ACHN (cell line): ENCODE data around the gene PRELID2.
"Not testable (repeated sequence)": the region's sequence is repeated elsewhere in the genome, so short reads cannot be mapped to it uniquely, and the experiment has no call there.

Experiments used
- DNase-seq: peaks from one replicate; pipeline ENCODE4 v3.0.0-alpha.2; 2015
- in situ Hi-C: cut with HindIII; loops from 2 replicates; pipeline ENCODE4 v1.10.0; 2017; ENCODE audit warnings: low sequenced_read_pairs, low pct_ligation_motif_present, low pct_unique_long_range_greater_than_20kb

Gene PRELID2

DNA sequence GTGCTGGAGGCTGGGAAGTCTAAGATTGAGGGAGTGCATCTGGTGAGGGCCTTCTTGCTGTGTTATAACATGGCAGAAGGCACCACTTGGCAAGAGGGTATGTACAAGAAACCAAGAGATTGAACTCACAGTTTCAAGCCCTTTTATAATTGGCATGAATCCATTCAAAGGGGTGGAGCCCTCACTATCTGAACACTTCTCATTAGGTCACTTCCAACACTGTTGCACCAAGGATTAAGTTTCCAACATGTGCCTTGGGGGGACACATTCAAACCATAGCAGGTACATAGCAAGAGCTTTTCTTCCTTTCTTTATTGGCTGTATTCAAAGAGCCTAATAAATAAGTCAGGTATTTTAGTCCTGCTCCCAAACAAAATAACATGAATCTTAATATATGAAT, 62.7 kb downstream of the PRELID2 start:
- in situ Hi-C loops = no loop called here
- DNase-seq = no peak

DNA sequence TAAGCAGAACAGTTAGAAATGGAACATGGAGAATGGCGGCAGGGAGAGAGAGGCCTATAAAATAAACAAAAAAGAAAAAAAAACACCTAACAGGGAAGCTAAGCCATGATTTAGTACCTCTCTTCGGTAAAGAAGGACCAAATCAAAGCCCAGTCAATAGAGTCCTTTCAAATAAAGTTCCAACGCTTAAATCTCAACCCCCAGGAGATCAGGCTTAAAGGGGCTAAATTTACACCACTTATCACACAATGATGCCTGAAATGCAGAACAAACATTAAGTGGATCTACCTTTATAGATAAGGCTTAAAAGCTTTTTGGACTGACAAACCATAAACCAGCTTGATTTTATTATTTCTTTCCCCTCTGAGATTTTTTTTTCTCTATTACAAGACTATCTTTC, 66.3 kb downstream of the PRELID2 start:
- no peak for DNase-seq
- in situ Hi-C loops = no loop called here

DNA sequence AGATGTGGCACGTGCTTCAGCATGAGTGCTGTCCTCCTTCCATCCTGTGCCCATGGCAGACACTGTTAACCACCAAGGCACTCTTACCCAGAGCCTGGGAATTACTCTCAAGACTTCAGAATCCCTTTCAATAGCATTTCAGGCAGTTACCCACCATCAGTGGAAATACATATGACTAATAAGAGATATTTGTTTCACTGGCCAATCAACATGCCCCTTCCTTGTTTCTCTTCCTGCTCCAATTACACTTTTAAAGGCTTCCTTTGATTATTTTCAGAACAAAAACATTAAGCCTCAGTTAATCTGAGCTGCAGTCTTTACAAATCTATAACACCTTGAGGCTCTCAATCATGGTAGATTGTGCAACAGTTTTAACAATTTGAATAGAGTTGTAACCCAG, 70.8 kb downstream of the PRELID2 start:
- in situ Hi-C loops = no loop called here

DNA sequence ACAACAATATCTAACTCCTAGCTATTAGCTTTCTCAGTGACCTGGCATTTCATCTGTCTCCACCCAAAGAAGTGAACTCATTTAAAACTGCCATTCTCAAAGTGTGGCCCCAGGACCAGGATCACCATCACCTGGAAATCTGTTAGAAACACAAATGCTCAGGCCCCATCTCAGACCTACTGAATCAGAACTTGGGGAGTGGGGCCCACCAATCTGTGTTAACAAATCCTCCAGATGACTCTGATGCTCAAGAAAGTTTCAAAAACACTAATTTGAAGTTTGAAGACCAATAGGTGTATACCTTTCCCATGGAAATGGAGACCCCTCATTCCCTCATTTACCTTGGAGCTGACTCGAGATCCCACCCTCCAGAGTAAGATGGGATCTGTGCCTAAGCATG, 72.3 kb downstream of the PRELID2 start:
- in situ Hi-C loops = no loop called here
- DNase-seq = no peak

More for the DNA sequence above, 70.8 kb downstream of the PRELID2 start:
- DNase-seq = no peak

DNA sequence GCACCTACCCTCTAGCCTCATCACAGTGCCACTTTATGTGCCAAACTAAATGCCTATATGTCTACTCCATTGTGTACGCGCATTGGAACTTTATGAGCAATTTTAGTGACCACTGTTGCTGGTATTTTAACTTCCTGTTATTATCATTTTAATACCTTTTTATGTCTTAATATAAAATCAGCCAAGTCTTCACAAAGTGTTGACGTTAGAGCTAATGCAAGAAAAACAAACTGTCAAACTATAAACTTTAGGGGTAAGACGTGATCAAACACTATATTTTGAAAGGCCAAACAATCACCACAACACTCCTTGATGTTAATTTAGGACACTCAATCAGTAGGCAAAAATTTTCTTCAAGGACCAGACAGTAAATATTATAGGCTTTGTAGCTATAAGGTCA, 73.9 kb downstream of the PRELID2 start:
- in situ Hi-C loops = no loop called here
- DNase-seq = no peak

DNA sequence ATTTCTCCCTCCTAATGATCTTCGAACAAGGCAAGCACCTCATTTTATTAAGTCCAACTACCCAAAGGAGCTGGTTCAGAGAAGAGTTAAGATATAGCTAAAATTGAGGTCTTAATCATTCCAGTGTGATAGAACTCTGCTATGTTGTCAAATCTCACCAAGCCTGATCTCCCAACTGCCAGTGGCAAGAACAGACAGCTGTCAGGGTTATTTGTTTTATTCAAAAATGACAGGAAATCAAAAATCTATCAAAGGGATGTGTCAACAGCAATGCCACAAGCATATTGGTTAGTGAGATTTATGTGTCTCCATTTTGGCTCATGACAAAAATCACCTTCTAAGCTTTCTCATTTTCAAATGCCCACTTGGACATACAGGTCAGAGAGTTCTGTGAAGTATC, 74.5 kb downstream of the PRELID2 start:
- in situ Hi-C loops = no loop called here
- no peak for DNase-seq

DNA sequence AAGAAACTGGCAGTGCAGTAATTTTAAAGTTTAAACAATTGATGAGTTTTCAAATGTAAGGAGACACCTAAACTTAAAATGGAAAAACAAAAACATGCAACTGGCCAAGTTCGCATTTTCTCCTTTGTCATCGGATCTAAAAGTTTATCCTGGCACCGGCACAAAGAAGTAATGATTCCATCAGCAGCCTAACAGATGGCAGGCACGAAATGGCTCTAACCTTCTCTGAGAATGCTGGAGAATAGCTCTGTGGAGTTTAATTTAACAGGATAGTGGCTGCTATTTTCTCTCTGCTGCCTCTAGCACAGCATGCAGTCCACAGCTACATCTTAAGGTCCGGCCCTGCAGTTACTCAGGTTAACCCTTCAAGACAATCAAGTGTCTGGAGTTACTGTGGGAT, 82.2 kb downstream of the PRELID2 start:
- DNase-seq = no peak
- in situ Hi-C loops = no loop called here

DNA sequence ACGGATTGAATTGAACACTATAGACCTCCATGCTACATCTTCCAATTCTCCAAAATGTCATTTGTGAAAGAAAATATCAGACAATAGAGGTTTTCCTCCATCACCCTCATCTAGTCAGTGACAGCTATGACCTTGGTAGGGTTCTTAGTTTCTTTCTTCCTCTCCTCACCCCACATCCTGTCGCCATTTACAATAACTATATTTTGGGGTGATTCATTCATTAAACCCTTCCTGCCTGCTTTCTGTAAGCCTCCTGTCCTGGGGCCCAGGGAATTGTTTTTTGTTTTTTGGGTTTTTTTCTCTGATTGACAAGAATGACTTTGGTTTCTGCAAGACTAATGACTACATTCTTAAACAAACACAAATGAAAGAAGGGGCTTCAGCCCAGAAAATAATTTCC, 82.6 kb downstream of the PRELID2 start:
- no peak for DNase-seq
- in situ Hi-C loops = no loop called here

DNA sequence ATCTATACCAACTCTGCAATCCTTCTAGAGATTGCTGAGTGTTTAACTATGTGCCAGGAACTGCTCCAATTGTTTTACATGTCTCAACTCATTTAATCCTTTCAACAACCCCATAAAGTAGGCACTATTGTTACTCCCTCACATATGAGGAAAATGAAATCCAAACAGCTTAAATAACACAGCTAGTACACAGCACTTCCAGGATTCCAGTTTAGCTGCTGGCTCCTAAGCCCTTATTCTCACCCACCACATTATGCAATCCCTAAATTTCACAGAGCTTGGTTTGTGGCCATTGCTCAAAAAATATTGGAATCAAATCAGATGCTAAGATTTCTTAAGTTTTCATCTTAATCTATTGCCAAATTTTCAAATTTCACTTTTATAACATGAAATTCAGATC, 84.9 kb downstream of the PRELID2 start:
- in situ Hi-C loops = no loop called here
- no peak for DNase-seq

DNA sequence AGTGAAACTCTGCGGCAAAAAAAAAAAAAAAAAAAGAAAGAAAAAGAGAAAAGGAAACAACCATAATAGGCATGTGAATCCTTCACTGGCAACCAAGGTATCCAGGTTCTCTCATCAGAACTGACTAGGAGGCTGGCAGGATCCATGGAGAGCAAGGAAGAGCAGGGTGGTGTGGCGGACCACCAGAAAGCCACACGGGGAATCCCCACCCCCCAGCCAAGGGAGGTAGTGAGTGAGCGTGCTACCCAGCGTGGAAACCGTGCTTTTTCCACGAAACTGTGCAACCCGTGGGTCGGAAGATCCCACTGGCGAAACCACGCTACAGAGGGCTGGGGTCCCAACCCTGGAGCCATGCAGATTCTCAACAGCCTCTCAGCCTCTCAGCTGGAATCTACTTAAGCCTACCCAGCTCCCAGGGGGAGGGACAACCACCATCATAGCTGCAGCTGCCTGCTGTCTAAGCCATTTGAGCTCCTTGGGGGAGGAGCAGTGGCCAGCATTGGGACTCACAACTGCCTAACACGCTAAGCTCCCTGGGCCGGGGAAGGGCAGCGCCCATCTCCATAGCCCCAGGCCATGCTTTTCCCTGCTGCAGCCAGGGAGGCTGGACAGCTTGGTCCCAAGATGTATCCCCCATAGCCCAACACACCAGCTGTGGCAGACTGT, 91.6 kb downstream of the PRELID2 start:
- no peak for DNase-seq
- in situ Hi-C loops = no loop called here

DNA sequence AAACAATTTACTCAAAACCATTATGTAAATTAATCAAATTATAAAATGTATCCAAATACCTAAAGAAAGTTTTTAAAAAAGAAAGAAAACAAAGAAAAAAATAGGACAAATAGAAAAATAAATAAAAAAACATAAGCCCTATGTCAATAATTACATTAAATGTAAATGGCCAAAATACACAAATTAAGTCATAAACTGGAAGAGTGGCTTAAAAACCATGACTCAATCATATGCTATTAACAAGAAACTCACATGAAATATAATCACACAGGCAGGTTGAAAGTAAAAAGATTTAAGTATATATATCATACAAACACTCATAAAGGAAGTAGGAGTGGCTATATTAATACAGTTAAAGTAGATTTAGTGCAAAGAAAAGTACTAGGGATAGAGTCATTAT, 95.3 kb downstream of the PRELID2 start:
- DNase-seq = no peak

DNA sequence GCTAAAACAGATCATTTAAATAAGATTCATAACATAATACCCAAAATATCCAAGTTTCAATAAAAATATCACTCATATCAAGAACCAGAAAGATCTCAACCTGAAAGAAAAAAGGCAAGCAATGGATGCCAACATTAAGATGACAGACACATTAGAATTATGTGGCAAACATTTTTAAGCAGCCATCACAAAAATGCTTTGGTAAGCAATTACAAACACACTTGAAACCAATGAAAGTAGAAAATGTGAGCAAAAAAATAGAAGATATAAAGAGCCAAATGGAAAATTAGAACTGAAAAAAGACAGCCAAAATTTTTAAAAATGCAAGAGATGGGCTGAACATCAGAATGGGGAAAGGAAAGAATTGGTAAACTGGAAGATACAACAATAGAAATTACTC, 96.9 kb downstream of the PRELID2 start:
- in situ Hi-C loops = no loop called here
- no peak for DNase-seq

More for the DNA sequence above, 95.3 kb downstream of the PRELID2 start:
- in situ Hi-C loops = no loop called here

DNA sequence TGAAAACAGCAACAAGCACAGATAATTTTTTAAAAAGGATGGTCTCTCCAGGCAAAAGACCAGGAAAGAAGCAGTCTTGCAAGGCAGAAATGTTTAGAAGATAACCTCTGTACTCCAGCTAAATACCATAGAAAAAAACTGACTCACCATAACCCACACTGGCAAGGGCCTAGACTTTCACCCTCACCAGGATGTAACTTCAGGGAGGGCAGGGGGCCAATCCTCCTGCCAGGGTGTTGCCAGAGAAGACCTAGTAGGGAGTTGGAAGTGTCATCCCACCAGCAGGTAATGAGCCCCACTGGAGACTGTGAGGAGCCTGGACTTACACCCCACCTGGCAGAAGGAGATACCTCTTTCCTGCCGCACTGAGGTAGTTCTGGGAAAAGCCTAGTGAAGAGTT, 97.6 kb downstream of the PRELID2 start:
- DNase-seq = no peak
- in situ Hi-C loops = no loop called here

DNA sequence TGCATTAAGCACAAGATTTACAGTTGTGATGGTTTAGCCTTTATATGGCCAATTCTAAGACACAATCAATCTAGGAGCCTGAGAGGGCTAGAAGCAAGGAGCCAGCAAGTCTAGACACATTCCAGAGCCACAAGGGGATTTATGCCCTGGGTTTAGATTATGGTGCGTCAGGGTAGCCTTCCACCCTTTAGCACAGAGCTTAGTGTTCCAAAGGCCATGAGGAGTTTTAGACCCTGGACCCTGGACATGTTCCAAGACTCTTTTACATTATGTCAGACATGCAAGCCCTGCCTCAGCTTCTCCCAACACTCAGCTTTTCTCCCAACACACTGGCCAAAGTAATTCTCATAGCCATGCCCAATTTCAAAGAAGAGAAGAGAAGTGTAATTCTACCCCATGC, 105.2 kb downstream of the PRELID2 start:
- in situ Hi-C loops, DNase-seq: not testable (repeated sequence)

DNA sequence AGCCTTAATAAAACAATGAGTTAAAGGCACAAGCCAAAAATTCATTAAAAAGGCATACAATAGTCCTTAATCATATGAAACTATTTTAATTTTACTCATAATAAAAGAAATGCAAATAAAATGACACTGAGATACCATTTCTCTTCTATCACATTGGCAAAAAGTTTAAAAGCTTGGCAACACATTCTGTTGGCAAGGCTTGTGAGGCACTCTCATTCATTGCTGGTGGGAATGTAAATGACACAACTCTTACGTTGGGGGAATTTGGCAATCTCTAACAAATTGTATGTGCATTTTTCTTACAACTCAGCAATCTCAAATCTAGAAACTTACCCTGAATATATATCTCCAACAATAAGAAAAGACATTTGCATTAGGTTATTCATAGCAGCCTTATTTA, 111.6 kb downstream of the PRELID2 start:
- DNase-seq = no peak
- in situ Hi-C loops = no loop called here

DNA sequence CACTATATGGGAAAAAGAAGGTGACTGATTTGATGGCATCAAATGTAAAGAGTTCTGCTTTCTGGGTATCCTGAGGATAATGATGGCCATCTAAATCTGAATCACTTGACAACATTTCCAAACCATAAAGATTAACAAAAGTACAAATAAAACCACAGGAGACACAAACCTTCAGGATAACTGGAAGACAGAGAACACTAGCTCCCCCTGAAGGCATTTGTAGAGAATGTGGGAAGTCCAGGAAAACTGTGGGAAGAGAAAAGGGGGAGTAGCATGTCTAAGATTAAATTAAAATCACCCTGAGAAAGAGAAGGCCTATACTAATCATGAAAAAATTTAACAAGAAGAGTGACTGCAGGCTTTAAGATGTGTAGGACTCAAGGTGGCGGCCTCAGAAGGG, 116.2 kb downstream of the PRELID2 start:
- in situ Hi-C loops = no loop called here
- DNase-seq = peak; percentile 40

DNA sequence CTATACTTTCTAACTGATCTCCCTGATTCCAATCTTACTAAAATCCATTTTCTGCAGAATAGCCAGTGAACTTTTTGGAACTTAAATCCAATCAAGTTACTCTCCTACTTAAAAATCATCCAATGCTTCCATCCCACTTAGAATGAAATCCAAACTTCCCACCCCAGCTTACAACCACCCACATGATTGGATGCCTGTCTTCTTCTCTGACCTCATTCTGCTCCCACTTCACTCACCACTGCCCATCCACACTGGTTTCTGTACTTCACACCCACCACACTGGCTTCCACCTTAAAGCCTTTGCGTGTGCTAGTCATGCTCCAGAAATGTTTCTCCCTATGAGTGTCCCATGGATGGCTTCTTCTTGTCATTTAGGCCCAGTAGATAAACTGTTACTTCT, 119.7 kb downstream of the PRELID2 start:
- in situ Hi-C loops = no loop called here
- DNase-seq = no peak

DNA sequence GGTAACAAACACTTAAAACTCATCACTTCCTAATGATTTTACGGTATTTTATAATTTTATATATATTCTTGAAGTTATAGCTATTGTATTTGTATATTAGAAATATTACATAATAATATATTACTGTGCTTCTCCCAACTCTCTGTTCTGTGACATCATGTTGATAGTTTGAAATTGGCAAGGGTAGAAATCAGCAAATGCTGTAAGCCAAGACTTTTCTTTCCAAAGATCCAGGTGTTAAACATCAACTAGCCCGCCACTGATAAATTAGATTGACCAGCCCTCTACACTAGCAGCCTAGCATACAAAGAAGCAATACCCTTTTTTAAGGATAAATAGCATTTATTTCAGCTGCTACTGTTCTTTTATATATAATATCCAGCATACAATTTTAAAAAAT, 122.9 kb downstream of the PRELID2 start:
- DNase-seq = no peak

DNA sequence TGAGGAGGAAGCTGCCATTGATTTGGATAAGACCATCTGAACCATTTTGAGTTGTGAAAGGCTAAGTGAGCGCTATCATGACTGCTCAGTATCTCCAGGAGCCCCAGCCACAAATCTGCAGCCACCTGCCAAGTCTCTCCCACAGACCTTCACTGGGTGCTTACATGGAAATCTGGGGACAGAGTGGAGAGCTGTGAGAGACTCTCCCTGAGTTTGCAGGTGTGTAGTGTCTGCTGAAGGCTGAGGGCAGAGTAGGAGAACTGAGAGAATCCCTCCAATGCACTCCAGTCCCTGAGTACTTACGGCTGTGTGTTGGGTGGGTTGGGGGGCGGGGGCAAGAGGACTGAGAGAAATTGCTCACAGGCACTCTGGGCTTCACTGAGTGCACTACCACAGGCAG, 123.7 kb downstream of the PRELID2 start:
- DNase-seq = no peak
- in situ Hi-C loops = no loop called here

More for the DNA sequence above, 122.9 kb downstream of the PRELID2 start:
- in situ Hi-C loops = no loop called here
